GM19238 (cell line): ENCODE data around the gene CCNI2.
A peak's percentile ranks its signal among the peaks of the same experiment; 100 is the strongest.

Experiments used
- DNase-seq: peaks from one replicate; pipeline ENCODE4 v3.0.0; 2011; ENCODE audit warnings: low spot score; ENCODE audit not compliant: insufficient read length

Gene CCNI2

DNA sequence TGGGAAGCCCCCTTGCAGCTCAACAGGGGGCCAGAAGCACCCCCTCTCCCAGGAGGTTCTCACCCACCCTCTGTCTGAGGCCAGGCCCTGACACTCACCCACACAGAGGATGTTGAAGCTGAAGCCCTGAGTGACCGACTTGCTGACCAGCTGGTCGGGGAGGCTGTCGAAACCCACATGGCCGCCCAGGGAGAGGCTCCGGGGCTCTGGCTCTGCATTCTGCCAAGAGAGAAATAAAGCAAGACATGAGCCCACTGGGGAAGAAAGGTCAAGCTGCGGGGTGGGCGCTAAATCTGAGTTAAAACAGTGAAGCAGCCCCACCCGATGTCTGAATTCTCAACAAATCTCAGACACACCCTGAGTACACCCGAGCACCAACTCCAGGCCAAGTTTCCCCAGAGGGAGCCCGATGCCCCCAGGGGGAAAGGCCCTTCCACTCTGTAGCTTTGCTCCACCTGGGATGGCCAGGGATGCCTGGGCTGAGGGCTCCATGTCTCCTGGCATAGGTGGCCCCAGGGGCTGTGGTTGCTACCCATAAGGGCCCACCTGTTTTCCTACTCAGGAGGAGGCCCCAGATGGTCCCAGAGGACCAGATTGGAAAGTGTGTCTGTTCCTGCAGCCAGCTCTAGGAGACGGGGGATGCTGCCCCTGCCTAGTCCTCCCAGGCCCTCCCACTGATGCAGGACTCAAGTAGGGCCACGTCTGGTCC is 18.2 kb downstream of the CCNI2 start:
- DNase-seq = no peak

DNA sequence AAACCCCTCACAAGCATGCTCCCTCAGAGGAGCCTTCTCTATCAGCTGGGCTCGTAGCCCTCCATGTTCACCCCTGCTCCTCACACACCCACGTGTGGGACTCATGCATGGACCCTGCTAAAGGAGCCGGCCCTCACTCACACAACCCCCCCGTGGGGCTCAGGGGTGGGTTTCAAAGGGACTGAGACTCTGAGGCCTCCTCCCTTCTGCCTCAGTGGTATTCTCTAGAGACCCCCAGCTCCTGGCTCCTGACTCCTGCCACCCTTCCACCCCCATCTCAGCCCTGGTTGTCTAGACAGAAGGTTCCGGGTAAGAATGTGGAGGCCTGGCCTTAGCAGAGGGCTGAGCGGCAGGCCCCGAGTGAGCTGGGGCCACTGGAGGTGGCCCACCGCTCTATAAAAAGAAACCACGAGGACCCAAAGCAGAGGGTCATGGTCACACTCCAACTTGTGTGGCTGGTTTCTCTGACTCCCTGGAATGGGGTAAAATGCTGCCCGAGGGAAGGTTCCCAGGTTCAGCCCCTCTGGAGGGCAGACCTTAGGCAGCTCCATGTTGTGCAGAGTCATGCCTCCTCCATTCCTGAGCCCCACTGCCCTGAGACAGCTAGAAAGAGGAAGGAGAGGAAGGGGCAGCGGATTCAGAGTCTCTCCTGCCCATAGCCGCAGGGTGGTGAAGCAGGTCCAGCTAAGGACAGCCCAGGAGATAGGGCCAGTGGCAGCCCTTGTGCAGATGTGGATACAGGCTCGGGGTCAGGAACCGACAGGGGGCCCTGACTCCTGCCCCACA is 19.0 kb downstream of the CCNI2 start:
- DNase-seq = no peak

DNA sequence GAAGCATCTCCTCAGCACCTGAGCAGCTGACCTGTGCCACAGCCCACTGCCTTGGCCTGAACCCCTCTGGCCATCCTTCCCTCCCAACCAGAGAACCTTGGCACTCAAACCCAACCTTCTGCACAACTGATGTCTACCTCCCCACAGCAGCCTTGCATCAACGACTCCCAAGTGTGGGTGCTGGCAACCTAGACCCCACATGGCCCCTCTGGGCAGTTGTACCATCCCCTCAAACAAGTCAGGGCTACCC is 19.5 kb downstream of the CCNI2 start:
- DNase-seq = no peak

DNA sequence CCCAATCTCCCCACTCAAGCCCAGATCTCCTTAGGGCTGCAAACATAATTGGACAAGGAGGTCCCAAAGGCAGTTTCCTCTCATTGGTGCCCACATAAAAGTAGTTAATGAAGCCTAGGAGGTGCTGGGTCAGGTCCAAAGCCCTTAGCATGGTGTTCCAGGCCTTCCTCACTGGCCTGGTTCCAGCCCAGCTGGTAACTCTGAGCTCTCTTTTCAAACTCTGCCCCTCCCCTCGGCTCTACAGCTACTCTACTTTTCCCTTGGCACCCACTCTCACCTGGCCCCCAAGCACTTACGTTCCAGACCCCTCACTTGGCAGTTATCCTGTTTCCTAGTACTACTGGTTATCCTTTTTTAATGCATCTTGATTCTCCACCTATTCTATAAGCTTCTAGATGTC is 19.9 kb downstream of the CCNI2 start:
- no peak for DNase-seq

DNA sequence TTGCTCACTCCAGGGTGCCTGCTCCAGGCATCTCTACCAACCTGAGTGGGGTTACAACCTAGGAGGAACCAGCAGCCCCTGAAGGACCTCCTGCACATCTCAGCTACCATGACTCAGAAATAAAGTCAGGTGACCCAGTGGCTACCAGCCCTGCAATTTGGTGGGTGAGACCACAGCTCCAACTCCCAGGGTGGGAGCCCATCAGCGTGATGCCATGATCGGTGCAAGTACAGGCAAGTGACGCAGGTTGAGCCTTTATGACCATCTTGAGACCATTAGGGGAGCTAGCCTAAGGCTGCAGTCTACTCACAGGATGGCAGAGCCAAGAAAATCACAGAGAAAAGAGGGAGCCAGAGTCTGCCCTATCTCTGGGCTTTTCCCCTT is 21.3 kb downstream of the CCNI2 start:
- DNase-seq = no peak

DNA sequence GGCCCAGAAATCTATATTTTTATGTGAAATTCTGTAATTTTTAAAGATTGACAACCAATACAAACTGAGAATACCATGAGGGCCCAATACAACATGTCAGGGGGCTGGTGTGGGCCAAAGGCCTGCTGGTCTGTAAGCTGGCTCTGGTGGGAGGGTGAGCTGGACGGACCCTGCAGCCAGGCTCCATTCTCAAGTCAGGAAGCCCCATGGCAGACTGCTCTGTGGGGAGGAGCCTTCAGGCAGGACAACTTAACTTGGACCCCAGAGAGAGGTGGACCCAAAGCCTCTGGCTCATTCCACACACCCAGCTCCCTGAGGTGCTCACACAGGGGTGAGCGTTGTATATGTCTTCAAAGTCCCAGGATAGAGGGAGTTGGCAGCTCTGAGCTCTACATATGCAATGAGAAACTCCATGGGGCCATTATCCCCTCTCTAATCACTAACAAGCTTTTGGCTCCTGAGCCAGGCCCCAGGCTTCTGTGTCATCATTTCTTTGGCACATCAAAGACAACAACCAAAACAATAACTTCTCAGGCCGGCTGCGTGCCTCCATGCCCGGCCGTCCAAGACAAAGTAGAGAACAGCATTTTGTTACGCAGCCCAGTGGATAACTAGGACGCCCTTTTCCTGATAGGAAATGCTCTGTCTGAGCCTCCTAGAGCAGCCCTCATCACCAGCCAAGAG is 23.4 kb downstream of the CCNI2 start:
- no peak for DNase-seq

DNA sequence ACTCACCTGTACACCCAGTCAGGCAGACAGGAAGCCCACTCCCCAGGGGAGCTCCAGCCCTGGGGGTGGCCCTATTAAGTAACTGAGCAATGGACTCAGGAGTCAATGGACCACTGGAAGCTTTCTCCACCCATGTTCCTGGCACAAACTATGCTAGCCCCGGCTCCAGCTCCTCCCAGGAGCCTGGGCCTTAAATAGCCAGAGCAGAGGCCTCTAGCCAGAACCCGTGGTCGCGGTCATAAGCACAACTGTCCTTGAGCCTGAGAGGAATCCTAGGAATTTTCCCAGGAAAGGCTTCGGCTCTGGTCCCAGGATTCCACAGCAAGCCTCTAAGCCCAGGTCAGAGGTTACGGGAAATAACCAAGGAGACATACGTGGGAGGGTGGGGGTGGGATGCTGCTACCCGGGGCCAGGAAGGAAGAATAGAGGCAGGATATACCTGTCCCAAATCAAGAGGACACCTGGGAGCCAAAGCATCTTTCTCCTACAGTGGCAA is 24.3 kb downstream of the CCNI2 start:
- DNase-seq = no peak

DNA sequence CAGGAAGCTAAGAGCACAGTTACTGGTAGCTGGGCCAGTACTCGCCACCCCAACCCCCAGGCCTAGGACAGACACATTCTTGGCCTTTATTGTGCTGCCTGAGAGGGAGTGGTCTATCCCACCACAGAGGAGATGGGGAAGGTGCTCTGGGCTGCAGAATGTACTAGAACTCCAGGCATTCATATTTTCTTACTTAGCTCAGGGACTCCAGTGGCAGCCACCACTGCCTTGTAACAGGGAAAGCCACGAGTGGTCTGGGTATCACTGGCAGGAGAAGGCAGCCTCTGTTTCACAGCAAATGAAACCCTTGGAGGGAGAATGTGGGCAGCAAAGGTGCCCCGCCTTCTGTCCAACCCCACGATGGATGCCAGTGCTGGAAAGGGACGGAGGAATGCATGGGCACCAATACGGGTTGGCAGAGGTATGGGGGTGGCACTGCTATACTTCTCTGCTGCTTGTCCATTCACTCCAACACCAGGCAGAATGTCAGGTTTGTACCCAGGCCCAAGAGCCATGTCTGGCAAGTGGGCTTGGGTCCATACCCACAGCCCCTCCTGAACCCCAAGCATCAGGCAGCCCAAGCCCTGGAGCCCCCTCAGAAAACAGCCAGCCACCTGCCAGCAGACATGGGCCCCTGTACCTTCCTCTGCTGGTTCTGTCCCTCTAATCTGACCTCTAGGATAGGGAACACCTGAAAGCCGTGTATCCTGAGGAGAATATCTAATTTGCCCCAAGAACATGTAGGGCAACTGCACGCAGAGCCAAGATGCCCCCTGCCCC is 25.3 kb downstream of the CCNI2 start:
- no peak for DNase-seq

DNA sequence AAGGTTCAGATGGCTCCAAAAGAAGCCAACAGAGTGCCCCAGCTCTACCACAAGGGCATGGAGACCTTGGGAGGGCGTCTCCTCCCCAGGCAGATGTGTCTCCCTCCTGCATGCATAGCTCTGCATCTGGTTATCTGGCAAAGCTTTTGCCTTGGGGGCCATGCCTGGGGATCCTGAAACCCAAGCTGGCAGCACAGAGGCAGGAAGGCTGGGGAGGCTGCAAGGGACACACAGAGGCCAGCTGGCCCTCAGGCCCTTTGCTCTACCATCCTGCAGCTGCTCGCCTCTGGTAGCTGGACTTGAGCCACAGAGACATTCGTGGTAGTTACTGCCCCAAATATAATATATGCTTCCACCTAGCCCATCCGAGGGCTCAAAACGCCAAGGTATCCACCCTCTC is 25.9 kb downstream of the CCNI2 start:
- no peak for DNase-seq

DNA sequence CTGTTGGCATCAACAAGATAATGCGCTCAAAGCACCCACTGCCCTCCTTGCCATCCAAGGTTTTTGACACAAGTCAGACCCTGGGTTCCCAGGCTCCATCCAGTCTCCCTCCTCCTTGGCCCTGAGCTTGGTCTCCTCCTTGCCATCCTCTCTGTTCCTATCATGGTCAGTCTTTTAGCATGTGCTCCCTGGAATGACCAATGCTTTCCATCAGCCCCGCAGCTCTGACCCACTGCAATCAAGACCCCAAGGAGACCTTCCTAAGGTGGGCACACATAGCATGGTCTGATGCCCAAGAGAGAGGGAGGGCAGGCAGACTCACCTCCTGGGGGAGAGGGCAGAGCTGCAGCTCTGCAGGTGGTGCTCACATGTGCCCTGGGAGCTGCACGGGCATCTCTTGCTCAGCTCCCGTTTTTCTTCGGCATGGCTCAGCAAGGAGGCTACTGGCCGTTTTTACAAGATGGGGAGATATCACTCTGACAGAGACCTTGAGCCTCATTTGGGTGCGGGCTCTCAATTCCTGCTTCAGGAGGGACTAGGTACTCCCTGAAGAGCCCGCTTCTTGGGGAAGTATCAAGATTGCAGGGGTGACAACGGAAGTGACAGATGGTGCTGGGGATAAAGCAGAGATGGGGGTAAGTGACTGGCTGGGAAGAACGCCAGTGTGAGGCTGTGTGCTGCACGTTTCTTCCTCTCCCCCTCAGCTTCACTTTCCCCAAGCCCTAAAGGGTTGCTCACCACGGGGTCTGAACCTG is 26.6 kb downstream of the CCNI2 start:
- no peak for DNase-seq

DNA sequence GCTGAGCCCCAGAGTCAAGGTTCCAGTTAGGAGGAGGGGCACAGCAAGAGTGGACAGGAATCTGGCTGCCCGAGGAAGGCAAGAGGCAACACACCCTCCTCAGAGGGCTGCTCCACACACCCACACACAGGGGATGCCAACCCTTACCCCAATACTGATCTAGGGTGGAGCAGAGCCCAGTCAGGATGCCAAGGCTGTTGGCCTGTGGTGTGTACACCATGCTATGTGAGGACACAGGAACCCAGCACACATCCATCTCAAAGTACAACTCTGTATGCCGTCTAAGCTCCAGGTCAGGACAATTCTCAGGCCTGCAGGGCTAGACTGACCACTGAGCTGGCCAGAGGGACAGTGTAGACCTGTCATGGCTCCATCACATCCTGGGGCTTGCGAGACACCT is 27.2 kb downstream of the CCNI2 start:
- DNase-seq = no peak

DNA sequence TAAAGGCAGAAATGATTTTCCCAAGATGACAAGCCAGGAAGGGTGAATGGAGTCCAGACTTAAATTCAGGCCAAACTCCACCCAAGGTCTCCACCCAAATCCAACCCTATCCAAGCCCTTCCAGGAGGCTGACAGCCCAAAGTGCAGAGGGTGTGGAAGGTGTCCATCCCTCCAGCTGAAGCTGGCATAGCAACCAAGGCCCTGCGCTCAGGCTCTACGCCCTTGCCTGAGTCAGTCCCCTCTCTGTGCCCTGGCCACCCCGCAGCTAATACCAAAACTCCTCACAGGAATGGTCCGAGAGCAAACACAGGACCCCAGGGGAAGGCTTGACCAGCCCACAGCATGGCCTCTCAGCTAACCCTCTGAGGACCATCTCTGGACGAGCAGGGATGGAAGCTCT is 27.7 kb downstream of the CCNI2 start:
- no peak for DNase-seq

DNA sequence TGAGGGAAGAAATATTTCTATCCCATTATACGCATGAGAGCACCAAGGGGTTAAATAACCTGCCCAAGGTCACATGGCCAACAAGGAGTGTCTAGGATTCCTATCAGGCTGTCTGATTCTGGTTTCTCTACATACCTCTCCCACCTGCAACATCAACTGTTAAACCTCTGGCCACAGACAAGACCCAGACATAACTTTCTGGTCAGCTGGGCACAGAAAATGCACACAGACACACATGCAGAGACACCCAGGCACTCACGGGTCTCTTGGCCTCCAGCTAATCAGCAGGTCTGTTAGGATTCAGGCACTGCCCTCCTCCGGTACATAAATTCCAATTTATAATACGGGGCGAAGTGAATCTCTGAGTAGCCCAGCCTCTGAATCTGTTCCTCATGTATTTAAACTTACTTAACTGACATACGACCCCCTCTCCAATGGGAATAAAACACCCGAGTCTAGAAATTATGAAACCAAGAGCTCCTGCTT is 28.3 kb downstream of the CCNI2 start:
- no peak for DNase-seq

DNA sequence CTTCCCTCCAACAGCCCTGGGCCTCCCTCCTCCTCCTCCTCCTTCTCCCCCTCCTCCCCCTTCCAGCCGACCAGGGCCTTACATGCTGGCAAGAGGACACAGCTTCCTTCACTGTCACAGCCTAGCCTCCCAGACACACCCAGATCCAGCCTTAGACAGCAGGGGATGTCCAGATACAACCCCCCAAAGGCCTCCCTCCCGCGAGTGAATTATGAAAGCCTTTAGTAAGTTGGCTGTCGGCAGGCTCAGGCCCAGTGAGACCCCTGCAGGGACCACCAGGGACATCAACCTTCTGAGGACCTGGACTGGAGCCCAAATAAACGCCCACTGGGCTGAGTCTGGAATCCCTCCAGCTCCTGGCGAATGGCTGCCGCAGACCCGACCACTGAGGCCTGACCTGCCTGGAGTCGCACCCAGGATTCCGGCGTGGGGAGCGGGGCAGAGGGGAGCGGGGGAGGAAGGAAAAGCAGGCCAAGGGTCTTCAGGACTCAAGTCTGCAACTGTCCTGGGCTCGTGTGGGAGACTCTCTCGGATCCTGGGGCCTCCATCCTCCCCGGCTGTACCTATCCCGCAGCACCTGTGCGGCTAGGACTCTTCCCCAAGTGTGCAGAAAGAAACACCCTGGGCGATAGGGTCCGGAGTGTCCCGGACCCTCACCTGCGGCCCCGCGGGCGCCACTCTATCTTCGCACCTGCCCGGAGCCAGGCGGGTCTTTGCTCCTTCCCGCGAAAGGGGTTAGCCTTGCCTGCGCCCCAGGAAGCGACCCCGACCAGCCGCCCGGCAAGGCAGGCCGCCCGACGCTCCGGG is 29.1 kb downstream of the CCNI2 start:
- peak; percentile 28 for DNase-seq

DNA sequence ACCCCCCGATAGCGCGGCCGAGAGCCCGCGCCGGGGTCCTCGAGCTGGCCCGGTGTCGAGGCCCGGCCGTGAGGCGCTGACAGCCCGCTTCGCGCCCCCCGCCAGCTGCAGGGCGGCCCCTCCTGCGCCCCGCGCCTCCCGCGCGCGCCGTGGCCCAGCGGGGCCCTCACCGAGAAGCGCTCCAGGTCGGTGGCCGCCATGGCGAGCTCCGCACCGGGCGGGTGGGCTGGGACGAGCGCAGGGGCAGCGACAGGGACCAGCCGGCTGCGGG is 29.6 kb downstream of the CCNI2 start:
- no peak for DNase-seq

DNA sequence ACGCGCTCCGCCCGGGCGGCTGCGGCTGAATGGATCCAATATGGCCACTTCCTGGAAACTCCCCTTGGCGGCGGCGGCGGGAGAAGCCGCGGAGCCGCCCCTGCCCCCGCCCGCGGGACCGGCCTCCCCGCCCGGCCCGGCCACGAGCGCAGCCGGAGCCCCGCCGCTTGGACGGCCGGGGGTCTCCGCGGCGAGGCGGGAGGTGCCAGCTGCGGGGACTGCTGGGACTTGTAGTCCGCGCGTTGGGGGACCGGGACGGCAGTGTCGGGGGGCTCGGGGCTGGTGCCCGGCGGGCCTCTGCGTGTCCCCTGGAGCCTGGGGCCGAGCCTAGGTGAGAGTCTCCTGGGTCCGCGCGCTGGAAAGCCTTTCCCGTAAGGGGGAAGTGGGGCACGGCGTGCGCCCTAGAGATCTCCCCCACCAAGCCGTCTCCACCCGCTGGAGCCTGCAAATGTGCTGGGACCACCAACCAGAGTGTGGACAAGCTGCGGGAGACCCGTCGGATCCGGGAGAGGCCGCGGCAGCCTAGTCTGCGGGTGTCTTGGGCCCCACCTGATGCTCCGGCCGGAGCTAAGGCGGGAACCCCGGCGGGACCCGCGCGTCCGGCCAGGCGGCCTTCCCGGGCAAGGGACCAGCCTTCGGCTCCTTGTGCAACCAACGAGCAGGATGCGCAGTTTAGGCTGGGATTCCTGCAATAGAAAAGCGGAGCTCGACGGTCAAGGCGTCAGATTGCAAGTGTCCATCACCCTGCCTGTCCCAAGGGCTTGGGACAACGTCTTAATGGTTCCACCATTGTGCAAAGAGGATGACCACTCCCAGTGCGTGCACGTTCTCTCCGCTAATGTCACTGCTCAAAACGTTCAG is 30.2 kb downstream of the CCNI2 start, which contains the start of gene SEPTIN8:
TSS of gene SEPTIN8 (minus strand) at position 31 of the 861 bp plus-strand sequence. CDS start 102 bp downstream, outside the sequence.
- peak; percentile 76 for DNase-seq

DNA sequence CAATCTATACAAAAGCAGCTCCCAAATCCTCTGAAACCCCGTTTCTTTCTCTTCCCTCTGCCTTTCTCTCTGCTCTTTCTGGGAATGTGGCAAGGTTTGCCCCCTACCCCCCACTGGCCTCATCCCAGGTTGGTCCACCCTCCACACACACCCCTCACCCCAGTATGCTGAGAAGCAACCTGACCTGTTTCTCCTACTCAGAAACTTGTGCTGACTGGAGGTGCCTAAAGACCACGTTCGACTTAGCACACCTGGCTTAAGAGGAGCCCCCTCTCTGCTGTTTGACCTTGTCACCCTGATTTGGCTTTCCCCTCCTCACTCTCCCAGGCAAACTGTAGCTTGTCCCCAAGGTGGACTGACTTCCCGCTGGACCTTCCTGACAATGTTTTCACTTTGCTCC is 30.9 kb downstream of the CCNI2 start:
- no peak for DNase-seq

DNA sequence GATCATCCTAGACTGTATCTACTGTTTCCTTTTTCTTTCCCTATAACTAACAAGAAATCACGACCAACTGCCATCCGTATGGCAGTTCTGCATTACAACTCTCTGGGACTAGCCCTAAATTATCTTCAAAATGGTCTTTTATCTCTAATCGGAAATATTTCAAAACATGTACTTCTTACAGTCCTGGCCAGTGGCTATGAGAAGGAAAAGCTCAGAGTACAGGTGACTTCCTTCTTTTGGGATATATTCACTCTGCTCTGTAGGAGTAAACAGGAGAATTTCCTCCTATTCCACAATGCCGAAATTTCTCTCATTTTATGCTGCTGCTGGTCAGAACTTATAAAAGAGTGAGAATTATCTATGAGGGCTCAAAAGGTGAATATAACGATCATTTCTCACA is 31.6 kb downstream of the CCNI2 start:
- no peak for DNase-seq

DNA sequence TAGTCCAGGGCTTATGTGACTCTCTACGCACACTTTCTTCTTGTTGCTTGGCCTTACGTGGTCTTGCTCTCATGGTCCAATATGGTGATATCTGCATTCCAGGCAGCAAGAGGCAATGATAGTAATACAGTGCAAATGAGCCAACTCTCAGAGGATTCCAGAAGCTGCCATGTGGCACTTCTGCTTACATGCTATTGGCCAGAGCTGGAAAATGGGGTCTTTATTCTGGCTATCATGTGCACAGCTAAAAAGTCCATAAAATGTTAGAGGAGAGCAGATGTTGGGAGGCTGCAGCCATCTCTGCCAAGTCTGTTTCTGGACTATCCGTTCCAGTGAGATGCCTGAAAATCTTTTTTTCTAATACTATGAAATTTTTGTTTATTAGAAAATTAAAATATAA is 32.7 kb downstream of the CCNI2 start:
- no peak for DNase-seq
